Measurements from ENCODE around the gene TOP2B. TPM values are rescaled to one million over a fixed set of nuclear protein-coding genes. Genes with fewer than 3 reads are reported as not detected.

The TOP2B gene
- polyA plus RNA-seq, 1 donor (not counting 4 experiments of a cell fraction or from before 2014, with no cell fraction given): 71.8 TPM

- Histone ChIP-seq H4K20me1 (ENCODE audit: control insufficient read depth, extremely low read depth, insufficient read depth, low read length) (no peaks in the 10 kb centered on the region), H3K36me3 (ENCODE audit: control insufficient read depth in 2 of 2, extremely low read depth in 1 of 2, insufficient read depth in 2 of 2, low read length in 2 of 2) (no peaks in the 10 kb centered on the region), H3K4me2 (ENCODE audit: control insufficient read depth, extremely low read depth, insufficient read depth, low read depth, low read length) (no peak overlapping the region), H3K27me3 (ENCODE audit: control insufficient read depth, extremely low read depth, insufficient read depth, low read length) (no peaks in the 10 kb centered on the region), H3K9me3 (ENCODE audit: control insufficient read depth, low read depth, low read length) (no peaks in the 10 kb centered on the region), H3K27ac (ENCODE audit: control insufficient read depth, insufficient read depth, low read length) (no peak overlapping the region), H3K9ac (ENCODE audit: control insufficient read depth, extremely low read depth, insufficient read depth, low read length) (no peak overlapping the region), H2AFZ (ENCODE audit: control insufficient read depth, low read length) (no peak overlapping the region), H3K79me2 (ENCODE audit: control insufficient read depth, insufficient read depth, low read length) (no peaks in the 10 kb centered on the region), H3K4me1 (ENCODE audit: control insufficient read depth, extremely low read depth, insufficient read depth, low read length) (peaks cover 4% of the 10 kb centered on the region), H3K4me3 (ENCODE audit: control insufficient read depth in 2 of 3, extremely low read depth in 1 of 3, insufficient read depth in 2 of 3, low read depth in 1 of 3, low read length in 3 of 3) (no peak overlapping the region), H3K9me1 (ENCODE audit: control insufficient read depth, extremely low read depth, insufficient read depth, low read length) (no peaks in the 10 kb centered on the region)
- TF ChIP-seq EZH2 (IDR thresholded peaks at IDR 0.05; ENCODE audit: low read length): no peak
- TF ChIP-seq, protein P1, sequence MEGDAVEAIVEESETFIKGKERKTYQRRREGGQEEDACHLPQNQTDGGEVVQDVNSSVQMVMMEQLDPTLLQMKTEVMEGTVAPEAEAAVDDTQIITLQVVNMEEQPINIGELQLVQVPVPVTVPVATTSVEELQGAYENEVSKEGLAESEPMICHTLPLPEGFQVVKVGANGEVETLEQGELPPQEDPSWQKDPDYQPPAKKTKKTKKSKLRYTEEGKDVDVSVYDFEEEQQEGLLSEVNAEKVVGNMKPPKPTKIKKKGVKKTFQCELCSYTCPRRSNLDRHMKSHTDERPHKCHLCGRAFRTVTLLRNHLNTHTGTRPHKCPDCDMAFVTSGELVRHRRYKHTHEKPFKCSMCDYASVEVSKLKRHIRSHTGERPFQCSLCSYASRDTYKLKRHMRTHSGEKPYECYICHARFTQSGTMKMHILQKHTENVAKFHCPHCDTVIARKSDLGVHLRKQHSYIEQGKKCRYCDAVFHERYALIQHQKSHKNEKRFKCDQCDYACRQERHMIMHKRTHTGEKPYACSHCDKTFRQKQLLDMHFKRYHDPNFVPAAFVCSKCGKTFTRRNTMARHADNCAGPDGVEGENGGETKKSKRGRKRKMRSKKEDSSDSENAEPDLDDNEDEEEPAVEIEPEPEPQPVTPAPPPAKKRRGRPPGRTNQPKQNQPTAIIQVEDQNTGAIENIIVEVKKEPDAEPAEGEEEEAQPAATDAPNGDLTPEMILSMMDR (optimal IDR thresholded peaks at IDR 0.05 in 1 of 3, IDR thresholded peaks at IDR 0.05 in 1 of 3, conservative IDR thresholded peaks at IDR 0.05 in 1 of 3; ENCODE audit: extremely low read depth in 1 of 3, insufficient read depth in 2 of 3, low read length in 3 of 3): no peak
- DNase-seq (ENCODE audit: low read depth, low spot score) (no peak), FAIRE-seq (no peak)
- dilution Hi-C loops (cut with MboI; ENCODE audit: extremely low pct_ligation_motif_present, low sequenced_read_pairs): no loop called here
Observed at GRCh38 chr3:25589783-25590258, 74.9 kb downstream of the TOP2B start.

- DNase-seq (ENCODE audit: low read depth, low spot score) (no peak), FAIRE-seq (no peak)
- no peak overlapping the region for H3K27ac ChIP-seq (ENCODE audit: control insufficient read depth, insufficient read depth, low read length)
- no peaks in the 10 kb centered on the region for H3K79me2 ChIP-seq (ENCODE audit: control insufficient read depth, insufficient read depth, low read length)
- no peaks in the 10 kb centered on the region for H3K9me3 ChIP-seq (ENCODE audit: control insufficient read depth, low read depth, low read length)
- no peak for TF ChIP-seq EZH2 (IDR thresholded peaks at IDR 0.05; ENCODE audit: low read length)
- TF ChIP-seq, protein P1 (optimal IDR thresholded peaks at IDR 0.05 in 1 of 3, IDR thresholded peaks at IDR 0.05 in 1 of 3, conservative IDR thresholded peaks at IDR 0.05 in 1 of 3; ENCODE audit: extremely low read depth in 1 of 3, insufficient read depth in 2 of 3, low read length in 3 of 3): no peak
- H3K27me3 ChIP-seq (ENCODE audit: control insufficient read depth, extremely low read depth, insufficient read depth, low read length): no peaks in the 10 kb centered on the region
- H2AFZ ChIP-seq (ENCODE audit: control insufficient read depth, low read length): no peak overlapping the region
- no peak overlapping the region for H3K9ac ChIP-seq (ENCODE audit: control insufficient read depth, extremely low read depth, insufficient read depth, low read length)
- no peaks in the 10 kb centered on the region for H3K36me3 ChIP-seq (ENCODE audit: control insufficient read depth in 2 of 2, extremely low read depth in 1 of 2, insufficient read depth in 2 of 2, low read length in 2 of 2)
- H3K4me1 ChIP-seq (ENCODE audit: control insufficient read depth, extremely low read depth, insufficient read depth, low read length): peaks cover 4% of the 10 kb centered on the region
- H4K20me1 ChIP-seq (ENCODE audit: control insufficient read depth, extremely low read depth, insufficient read depth, low read length): no peaks in the 10 kb centered on the region
- no peaks in the 10 kb centered on the region for H3K9me1 ChIP-seq (ENCODE audit: control insufficient read depth, extremely low read depth, insufficient read depth, low read length)
- no peak overlapping the region for H3K4me3 ChIP-seq (ENCODE audit: control insufficient read depth in 2 of 3, extremely low read depth in 1 of 3, insufficient read depth in 2 of 3, low read depth in 1 of 3, low read length in 3 of 3)
- dilution Hi-C loops (cut with MboI; ENCODE audit: extremely low pct_ligation_motif_present, low sequenced_read_pairs): no loop called here
- no peak overlapping the region for H3K4me2 ChIP-seq (ENCODE audit: control insufficient read depth, extremely low read depth, insufficient read depth, low read depth, low read length)
Observed at GRCh38 chr3:25589104-25589782, 75.5 kb downstream of the TOP2B start.
